Camera-type eye (tissue), 1 donor: ENCODE measurements around the gene CARD9. TPM values are rescaled to one million over a fixed set of nuclear protein-coding genes. Genes with fewer than 3 reads are reported as not detected.

Experiments used
- total RNA-seq: library from RNA; depleted of rRNA; stranded (reverse); fragments of >200 nt; gene quantifications from one replicate; pipeline ENCODE4 v1.2.3, GENCODE V29; 2014

Gene CARD9, protein sequence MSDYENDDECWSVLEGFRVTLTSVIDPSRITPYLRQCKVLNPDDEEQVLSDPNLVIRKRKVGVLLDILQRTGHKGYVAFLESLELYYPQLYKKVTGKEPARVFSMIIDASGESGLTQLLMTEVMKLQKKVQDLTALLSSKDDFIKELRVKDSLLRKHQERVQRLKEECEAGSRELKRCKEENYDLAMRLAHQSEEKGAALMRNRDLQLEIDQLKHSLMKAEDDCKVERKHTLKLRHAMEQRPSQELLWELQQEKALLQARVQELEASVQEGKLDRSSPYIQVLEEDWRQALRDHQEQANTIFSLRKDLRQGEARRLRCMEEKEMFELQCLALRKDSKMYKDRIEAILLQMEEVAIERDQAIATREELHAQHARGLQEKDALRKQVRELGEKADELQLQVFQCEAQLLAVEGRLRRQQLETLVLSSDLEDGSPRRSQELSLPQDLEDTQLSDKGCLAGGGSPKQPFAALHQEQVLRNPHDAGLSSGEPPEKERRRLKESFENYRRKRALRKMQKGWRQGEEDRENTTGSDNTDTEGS
- total RNA-seq = 7.9 TPM

GRCh38 chr9:136373300-136374182 lies at the start of gene CARD9:
TSS of gene CARD9 (minus strand) at chr9:136373669. CDS start at chr9:136372078, 1,591 bp downstream.

DNA sequence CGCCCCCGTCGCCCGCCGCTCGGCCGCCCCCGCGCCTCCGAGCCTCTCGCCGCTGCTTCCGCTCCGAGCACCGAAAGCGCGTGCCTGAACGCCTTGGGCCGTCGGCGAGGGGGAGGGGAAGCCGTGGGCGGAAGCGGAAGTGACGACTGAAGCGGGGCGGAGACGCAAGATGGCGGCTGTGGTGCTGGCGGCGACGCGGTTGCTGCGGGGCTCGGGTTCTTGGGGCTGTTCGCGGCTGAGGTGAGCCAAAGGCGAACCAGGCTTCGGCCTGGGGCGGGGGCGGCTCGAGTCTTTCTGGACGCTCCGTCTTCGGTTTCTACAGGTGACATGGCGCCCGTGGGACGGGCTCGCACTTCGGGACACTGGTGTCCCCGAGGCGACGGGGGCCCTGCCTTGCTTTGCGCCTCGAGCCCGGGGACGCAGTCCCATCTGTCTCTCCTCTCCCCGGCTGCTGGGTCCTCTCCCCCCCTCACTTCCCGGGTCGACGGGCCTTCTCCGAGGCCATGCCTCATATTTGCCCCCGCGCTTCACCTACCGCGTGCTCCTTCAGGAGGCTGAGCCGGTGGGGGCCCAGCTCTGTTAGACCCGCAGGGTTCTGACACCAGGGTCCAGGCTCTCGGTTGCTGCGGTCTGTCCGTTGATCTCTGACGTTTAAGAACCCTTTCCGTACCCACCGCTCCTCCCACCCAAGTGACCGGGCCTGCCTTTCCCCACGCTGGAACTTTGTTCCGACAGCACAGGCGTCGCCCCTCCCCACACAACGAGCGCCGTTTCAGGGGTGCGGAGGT lies 37.2 kb upstream of the CARD9 start, which contains the start of the genes ENTR1 and PMPCA:
ENTR1 (minus strand) TSS at position 115 of the 788 bp plus-strand sequence. CDS start 217 bp downstream, outside the sequence.
PMPCA (plus strand) TSS at position 159 of the 788 bp plus-strand sequence; CDS start at position 170, 11 bp downstream.

GRCh38 chr9:136400038-136400834 lies 26.8 kb upstream of the CARD9 start, which contains the start of gene SNAPC4:
TSS of gene SNAPC4 (minus strand) at chr9:136400170. CDS start at chr9:136398428, 1,742 bp downstream.

GRCh38 chr9:136363106-136363948 lies 10.1 kb downstream of the CARD9 start, which contains the start of gene DNLZ:
TSS of gene DNLZ (minus strand) at chr9:136363744. CDS start at chr9:136363714, 30 bp downstream.

GRCh38 chr9:136327304-136327974 lies 46.0 kb downstream of the CARD9 start, which contains the start of gene GPSM1:
TSS of gene GPSM1 (plus strand) at chr9:136327539. CDS start at chr9:136327696, 157 bp downstream.

Other genes starting within 250 kb of the CARD9 start
- 18.5 TPM for gene LHX3, start 168.5 kb downstream of the CARD9 start, total RNA-seq
- 20.5 TPM for gene QSOX2, start 127.9 kb downstream of the CARD9 start, total RNA-seq
- 0.66 TPM for gene CCDC187, start 69.6 kb downstream of the CARD9 start, total RNA-seq
- gene GPSM1, start 46.1 kb downstream of the CARD9 start, total RNA-seq = 98.5 TPM
- gene DNLZ, start 9.9 kb downstream of the CARD9 start, total RNA-seq = 4.3 TPM
- 14.7 TPM for gene SNAPC4, start 26.5 kb upstream of the CARD9 start, total RNA-seq
- 25.7 TPM for gene ENTR1, start 36.9 kb upstream of the CARD9 start, total RNA-seq
- 53.7 TPM for gene PMPCA, start 37.0 kb upstream of the CARD9 start, total RNA-seq
- 11.9 TPM for gene INPP5E, start 66.2 kb upstream of the CARD9 start, total RNA-seq
- 53.3 TPM for gene SEC16A, start 109.4 kb upstream of the CARD9 start, total RNA-seq
- gene NOTCH1, start 172.4 kb upstream of the CARD9 start, total RNA-seq = 156 TPM